HepG2 (cell line): ENCODE results near the gene ZFAND6. TPM values are rescaled to one million over a fixed set of nuclear protein-coding genes. Genes with fewer than 3 reads are reported as not detected.
A peak's percentile ranks its signal among the peaks of the same experiment; 100 is the strongest.

ENCODE experiments used
- CBX1 ChIP-seq: IDR thresholded peaks from one replicate; pipeline ENCODE4 v1.6.1; 2016; ENCODE audit warnings: antibody characterized with exemption, low read depth
- DMAP1 ChIP-seq: IDR thresholded peaks from 2 replicates; pipeline ENCODE4 v1.6.1; 2016
- HMG20A ChIP-seq: IDR thresholded peaks from 2 replicates; pipeline ENCODE4 v1.6.1; 2016; ENCODE audit warnings: borderline replicate concordance
- JUND ChIP-seq: sonication (generic); formaldehyde crosslinking; IDR thresholded peaks from 2 replicates; pipeline ENCODE4 v1.8.0; 2022; ENCODE audit warnings: mild to moderate bottlenecking, missing genetic modification reagents
- MYNN ChIP-seq: sonication (generic); formaldehyde crosslinking; IDR thresholded peaks from 2 replicates; pipeline ENCODE4 v1.4.0; 2020; ENCODE audit warnings: mild to moderate bottlenecking, low read depth, missing genetic modification reagents
- PHB2 ChIP-seq: fragments of 450-650 bp; IDR thresholded peaks from 2 replicates; pipeline ENCODE4 v1.6.1; 2018; ENCODE audit not compliant: partially characterized antibody
- TBX3 ChIP-seq: fragments of 450-650 bp; IDR thresholded peaks from 2 replicates; pipeline ENCODE4 v1.6.1; 2017; ENCODE audit warnings: antibody characterized with exemption, mild to moderate bottlenecking, inconsistent platforms, borderline replicate concordance
- TP53 ChIP-seq: sonication (generic); formaldehyde crosslinking; conservative IDR thresholded peaks from 2 replicates; pipeline ENCODE4 v1.4.0; 2020; ENCODE audit warnings: missing genetic modification reagents
- ZNF446 ChIP-seq: sonication (generic); formaldehyde crosslinking; IDR thresholded peaks from 2 replicates; pipeline ENCODE4 v1.5.0; 2020; ENCODE audit warnings: mild to moderate bottlenecking, missing genetic modification reagents
- ZNF468 ChIP-seq: sonication (generic); formaldehyde crosslinking; IDR thresholded peaks from 2 replicates; pipeline ENCODE4 v1.8.0; 2022; ENCODE audit warnings: mild to moderate bottlenecking, moderate library complexity, missing genetic modification reagents
- ZNF543 ChIP-seq: sonication (generic); formaldehyde crosslinking; IDR thresholded peaks from 2 replicates; pipeline ENCODE4 v1.4.0; 2020; ENCODE audit warnings: mild to moderate bottlenecking, missing genetic modification reagents
- polyA plus RNA-seq, 8 experiments: library from polyadenylated mRNA; depleted of rRNA in 3 of 8; stranded (reverse) in 7 of 8; unstranded in 1 of 8; fragments of >200 nt; fragmentation: Illumina TruSeq in 4 of 8; extraction: Trizol in 4 of 8; gene quantifications; 2 replicates each; pipeline versions ENCODE4 v1.2.1 to v1.2.3, GENCODE V29; 2011 to 2016; ENCODE audit warnings: low read depth in 4 of 8, missing spikeins in 1 of 8, mixed read lengths in 1 of 8; ENCODE audit not compliant: insufficient read depth in 1 of 8
- total RNA-seq, 5 experiments: library from RNA; depleted of rRNA; stranded (reverse); fragments of >200 nt; fragmentation: Illumina TruSeq; extraction: Trizol; gene quantifications; 2 replicates each; pipeline ENCODE4 v1.2.3, GENCODE V29; 2016; ENCODE audit warnings: low read depth in 1 of 5
- TF ChIP-seq, protein P1 (sequence below): sonication (generic); formaldehyde crosslinking; conservative IDR thresholded peaks from 2 replicates; pipeline ENCODE4 v1.8.1; 2023; ENCODE audit warnings: missing genetic modification reagents
- TF ChIP-seq, protein P2 (sequence below): sonication (generic); formaldehyde crosslinking; IDR thresholded peaks from 2 replicates; pipeline ENCODE4 v1.8.0; 2022; ENCODE audit warnings: mild to moderate bottlenecking, missing genetic modification reagents; ENCODE audit not compliant: insufficient replicate concordance
- TF ChIP-seq, protein P3 (sequence below): IDR thresholded peaks from 2 replicates; pipeline ENCODE4 v1.6.1; 2016; ENCODE audit warnings: control low read depth

The ZFAND6 gene
- total and polyA plus RNA-seq, 2 of the 13 experiments (the other 11 are each of a cell fraction or from before 2014, with no cell fraction given), result 84.2 to 115 TPM

DNA sequence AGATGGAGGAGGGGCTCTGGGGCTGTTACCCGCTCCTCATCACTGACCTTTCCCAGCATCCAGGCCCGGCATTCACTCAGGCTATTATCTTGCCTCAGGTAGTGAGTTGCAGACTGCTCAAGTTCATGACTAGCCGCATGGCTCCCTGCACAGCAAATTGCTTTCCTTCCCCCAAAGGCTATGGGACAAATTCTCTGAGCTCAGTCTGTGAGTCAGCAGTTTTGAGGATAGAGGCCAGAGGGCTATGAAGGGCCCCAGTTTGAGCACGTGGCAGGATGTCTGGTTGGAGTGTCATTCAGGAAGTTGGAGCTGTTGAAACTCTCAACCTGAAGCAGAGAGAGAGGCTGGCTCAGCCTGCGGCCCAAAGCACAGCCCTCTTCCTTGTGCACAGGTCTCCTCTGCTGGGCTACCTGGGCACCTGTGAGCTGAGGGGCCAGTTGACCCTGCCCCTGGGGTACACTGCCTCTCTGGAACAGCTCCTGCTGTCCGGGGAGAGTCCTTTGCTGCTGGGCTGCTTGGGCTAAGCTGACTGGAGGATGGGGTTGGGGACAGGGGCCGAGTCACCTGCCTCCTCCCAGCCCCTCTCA, 101.2 kb downstream of the ZFAND6 start (continued):
- TF ChIP-seq TBX3, result no peak
- peak; percentile 76; the same call in 1 of the 2 replicates for TF ChIP-seq DMAP1 (CRISPR knock-in tag)
- peak; percentile 66; the same call in 1 of the 2 replicates for TF ChIP-seq HMG20A (CRISPR knock-in tag)
- TF ChIP-seq PHB2, result no peak
- TF ChIP-seq ZNF446 (CRISPR knock-in tag), result no peak
- TF ChIP-seq, protein P1, sequence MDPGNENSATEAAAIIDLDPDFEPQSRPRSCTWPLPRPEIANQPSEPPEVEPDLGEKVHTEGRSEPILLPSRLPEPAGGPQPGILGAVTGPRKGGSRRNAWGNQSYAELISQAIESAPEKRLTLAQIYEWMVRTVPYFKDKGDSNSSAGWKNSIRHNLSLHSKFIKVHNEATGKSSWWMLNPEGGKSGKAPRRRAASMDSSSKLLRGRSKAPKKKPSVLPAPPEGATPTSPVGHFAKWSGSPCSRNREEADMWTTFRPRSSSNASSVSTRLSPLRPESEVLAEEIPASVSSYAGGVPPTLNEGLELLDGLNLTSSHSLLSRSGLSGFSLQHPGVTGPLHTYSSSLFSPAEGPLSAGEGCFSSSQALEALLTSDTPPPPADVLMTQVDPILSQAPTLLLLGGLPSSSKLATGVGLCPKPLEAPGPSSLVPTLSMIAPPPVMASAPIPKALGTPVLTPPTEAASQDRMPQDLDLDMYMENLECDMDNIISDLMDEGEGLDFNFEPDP, result no peak
- TF ChIP-seq, protein P2, sequence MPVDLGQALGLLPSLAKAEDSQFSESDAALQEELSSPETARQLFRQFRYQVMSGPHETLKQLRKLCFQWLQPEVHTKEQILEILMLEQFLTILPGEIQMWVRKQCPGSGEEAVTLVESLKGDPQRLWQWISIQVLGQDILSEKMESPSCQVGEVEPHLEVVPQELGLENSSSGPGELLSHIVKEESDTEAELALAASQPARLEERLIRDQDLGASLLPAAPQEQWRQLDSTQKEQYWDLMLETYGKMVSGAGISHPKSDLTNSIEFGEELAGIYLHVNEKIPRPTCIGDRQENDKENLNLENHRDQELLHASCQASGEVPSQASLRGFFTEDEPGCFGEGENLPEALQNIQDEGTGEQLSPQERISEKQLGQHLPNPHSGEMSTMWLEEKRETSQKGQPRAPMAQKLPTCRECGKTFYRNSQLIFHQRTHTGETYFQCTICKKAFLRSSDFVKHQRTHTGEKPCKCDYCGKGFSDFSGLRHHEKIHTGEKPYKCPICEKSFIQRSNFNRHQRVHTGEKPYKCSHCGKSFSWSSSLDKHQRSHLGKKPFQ, result peak; percentile 61
- TF ChIP-seq CBX1, result no peak
- TF ChIP-seq JUND (CRISPR knock-in tag), result no peak
- TF ChIP-seq TP53, result no peak
- TF ChIP-seq, protein P3, sequence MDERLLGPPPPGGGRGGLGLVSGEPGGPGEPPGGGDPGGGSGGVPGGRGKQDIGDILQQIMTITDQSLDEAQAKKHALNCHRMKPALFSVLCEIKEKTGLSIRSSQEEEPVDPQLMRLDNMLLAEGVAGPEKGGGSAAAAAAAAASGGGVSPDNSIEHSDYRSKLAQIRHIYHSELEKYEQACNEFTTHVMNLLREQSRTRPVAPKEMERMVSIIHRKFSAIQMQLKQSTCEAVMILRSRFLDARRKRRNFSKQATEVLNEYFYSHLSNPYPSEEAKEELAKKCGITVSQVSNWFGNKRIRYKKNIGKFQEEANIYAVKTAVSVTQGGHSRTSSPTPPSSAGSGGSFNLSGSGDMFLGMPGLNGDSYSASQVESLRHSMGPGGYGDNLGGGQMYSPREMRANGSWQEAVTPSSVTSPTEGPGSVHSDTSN (CRISPR knock-in tag), result no peak
- TF ChIP-seq ZNF468 (CRISPR knock-in tag), result no peak
- no peak for TF ChIP-seq MYNN
- TF ChIP-seq ZNF543 (CRISPR knock-in tag), result no peak
